ENCODE results near the gene LTBR.
A peak's percentile ranks its signal among the peaks of the same experiment; 100 is the strongest.

The LTBR gene

GRCh38 chr12:6369916-6370575 lies 13.9 kb upstream of the LTBR start:
- DNase-seq = no peak

DNA sequence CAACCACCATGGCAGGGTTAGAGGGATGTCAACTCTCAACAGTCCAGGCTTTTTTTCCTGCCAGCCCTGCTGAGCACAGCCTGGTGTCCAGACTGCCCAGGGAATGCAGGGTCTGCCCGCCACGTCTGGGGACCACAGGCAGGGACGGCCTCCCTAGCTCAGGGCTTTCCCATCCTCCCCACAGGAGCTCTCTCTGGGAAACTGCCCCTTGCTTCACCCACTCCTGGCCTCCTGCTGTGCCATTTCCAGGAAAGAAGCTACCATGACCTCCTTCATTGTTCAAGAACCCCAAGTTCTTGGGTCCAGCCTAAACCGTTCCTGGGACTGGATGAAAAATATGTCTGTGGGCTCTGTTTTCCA lies 13.4 kb upstream of the LTBR start:
- DNase-seq = no peak

GRCh38 chr12:6370994-6371754 lies 12.8 kb upstream of the LTBR start:
- DNase-seq = peak; percentile 99

GRCh38 chr12:6372403-6373003 lies 11.5 kb upstream of the LTBR start:
- DNase-seq = no peak

GRCh38 chr12:6373022-6373787 lies 10.8 kb upstream of the LTBR start:
- DNase-seq = peak; percentile 90

DNA sequence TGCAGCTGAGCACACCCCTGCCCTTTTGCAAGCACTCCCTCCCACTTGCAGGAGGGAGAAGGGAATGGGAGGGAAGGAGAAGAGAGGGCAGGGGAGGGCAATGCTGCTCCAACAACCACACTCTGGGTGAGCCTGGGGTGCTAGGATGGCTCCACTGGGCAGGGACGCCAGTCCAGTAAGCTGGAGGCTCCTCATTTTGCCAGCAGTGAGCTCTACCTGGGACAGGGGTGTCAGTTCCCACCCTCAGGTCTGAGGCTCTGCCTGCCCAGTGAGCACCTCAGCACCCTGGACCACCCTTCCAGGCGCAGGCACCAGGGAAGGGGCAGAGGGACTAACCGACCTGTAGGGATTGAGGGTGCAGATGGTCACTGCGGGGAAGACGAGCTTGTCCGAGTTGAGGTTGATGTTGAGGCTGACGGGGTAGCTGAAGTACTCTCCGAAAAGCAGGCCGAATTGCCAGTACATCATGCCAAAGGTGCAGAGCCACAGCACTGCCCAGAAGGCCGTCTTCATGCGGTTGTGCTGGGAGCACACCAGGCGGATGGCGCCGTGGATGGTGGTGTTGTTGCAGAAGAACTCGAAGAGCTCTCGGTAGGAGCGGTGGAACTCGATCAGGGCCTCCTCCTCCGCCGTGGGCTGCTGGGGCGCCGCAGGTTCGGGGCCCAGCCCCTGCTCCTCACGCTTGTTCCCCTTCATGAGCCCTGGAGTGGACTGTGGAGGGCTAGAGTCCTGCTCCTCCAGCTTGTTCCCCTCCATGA lies 9.8 kb upstream of the LTBR start:
- no peak for DNase-seq

- no peak for DNase-seq
Measured at GRCh38 chr12:6374786-6375160, 9.2 kb upstream of the LTBR start.

GRCh38 chr12:6375269-6376078 lies 8.5 kb upstream of the LTBR start, which contains the start of gene SCNN1A:
Gene SCNN1A, minus strand, starts transcription at chr12:6375563. Its CDS starts 780 bp downstream, at chr12:6374783.
- no peak for DNase-seq

DNA sequence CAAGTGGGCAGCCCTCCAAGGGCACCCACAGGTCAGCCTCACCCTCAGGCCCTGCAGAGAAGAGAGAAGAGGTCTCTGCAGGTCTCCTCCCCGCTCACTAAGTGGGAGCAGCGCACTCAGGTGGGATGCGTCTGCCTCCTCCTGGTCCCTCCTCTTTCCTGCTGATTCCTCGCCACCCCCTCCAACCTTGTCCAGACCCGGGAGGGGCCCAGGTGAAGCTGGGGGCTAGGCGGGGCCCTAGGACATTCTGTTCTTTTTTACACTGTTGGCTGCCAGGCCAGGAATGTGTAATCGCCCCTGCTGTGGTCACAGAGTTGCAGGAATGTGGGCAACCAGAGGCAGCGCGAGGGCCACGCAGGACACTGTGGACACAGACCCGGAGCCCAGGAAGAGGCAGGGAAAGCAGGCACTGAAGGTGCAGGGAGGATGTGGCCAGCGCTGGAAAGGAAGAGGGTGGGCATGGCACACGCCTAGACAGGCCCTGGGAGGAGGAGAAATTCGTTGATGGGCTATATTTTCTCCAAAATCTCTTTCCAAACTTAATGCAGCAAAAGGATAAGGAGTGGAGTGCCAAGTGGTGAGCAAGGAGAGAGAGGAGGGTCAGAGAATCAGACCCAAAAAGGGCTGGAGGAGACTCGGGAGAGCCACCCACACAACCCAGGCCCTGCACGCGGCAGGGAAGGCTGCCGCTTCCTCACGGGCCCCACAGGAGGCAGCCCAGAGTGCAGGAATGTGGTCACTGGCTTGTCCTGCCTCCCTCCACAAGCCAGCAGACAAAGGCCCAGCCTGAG lies 7.7 kb upstream of the LTBR start:
- no peak for DNase-seq

DNA sequence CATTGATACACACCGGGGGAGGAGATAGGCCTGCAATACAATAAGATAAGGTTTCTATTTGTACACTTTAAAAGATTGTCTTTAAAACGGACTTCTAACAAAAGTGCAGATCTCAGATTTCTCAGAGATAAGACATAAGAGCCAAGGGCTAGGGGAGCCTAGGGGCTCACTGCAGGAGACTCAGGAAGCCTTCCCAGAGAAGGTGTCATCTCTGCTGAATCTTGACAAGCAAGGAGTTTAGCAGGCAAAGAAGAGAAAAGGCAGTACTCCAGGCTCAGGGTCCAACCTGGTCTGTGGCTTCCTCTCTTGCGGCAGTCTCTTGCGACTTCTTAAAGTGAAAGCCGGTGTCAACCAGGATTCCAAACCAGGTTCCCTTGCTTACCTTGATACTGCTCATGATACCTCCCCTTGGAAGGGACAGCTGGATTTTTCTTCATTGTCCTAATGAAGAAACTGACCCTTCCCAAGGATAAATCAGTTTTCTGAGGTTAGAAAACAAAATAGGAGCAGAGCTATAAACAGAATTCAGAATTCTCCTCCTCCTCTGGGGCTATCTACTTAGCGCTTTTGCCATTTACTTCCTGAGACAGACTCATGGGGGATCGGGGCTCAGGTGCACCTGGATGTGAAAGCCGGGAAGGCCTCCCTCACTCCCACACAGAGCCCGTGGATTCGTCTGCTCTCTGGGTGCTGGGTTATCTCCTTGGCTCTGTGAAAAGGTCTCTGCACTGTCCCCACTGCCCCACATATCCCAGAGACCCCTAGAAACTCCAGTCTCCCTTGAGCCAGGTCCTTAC lies 6.9 kb upstream of the LTBR start:
- no peak for DNase-seq

DNA sequence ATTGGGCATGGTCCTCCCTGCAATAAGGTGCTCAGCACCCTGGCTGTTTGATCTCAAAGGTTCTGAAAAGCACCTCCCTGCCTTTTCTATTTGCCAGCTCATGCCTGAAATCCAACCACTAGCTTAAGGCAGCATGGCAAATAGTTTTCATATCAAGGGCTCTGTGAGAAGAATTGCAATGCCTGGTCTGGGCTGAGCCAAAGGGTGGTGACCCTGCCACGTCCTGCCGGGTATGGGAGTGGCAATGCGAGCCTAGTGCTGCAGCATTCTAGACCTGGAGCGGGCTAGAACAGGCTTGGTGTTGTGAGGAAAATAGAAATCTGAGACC lies 6.3 kb upstream of the LTBR start:
- DNase-seq = no peak

GRCh38 chr12:6378709-6379472 lies 5.1 kb upstream of the LTBR start:
- DNase-seq = no peak

DNA sequence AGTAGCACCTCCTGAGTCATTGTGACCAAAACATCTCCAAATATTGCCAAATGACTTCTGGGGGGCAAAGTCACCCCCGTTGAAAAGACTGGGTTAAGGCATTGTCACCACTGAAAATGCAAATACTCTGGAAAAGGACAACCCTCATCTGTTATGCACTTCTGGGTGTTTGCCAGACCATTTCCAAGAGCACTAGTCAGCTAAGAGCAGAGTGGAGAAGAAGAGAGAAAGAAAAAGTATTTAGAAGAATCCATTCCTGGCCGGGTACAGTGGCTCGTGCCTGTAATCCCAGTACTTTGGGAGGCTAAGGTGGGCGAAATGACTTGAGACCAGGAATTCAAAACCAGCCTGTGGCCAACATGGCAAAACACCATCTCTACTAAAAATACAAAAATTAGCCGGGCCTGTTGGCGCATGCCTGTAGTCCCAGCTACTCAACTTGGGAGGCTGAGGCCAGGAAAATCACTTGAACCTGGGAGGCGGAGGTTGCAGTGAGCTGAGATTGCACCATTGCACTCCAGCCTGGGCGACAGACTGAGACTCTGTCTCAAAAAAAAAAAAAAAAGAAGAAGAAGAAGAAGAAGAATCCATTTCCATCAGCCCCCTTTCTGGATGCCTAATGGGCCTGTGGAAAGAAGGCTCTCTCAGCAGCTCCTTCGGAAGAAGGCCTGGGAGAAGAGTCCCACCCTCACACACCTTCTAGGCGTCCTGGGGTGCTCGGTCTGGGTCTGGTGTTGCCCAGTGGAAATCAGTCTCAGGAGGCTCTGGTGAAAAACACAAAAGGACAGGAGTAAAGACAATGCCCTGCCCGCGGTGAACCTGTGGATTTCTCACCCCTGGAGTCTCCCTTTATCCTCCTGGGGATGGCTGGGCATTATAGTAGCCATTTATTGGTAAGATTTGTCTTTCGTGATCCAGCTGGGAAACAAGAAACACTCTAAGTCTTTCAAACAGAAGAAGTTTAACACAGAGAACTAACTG lies 3.5 kb upstream of the LTBR start:
- no peak for DNase-seq

- no peak for DNase-seq
Measured at GRCh38 chr12:6382371-6382770, 1.6 kb upstream of the LTBR start.

DNA sequence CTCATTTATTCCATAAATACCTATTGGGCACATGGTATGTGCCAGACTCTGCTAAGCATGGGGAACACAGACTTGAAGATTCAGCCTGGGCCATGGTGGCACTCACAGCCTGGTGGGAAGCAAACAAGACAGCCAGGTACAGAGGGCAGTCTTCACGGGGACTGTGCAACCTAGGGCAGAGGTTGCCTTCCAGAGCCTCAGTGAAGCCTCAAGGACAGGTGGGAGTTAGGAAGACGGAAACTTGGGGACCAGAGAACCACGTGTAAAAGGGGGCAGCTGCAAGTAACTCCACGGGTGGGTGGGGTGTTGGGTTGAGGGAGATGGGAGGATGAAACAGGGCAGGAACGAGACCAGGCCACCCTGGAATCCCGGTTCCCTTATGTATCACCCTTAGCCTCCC lies 980 bp upstream of the LTBR start:
- no peak for DNase-seq

- DNase-seq = no peak
Measured at GRCh38 chr12:6384499-6385436, 806 bp downstream of the LTBR start.

DNA sequence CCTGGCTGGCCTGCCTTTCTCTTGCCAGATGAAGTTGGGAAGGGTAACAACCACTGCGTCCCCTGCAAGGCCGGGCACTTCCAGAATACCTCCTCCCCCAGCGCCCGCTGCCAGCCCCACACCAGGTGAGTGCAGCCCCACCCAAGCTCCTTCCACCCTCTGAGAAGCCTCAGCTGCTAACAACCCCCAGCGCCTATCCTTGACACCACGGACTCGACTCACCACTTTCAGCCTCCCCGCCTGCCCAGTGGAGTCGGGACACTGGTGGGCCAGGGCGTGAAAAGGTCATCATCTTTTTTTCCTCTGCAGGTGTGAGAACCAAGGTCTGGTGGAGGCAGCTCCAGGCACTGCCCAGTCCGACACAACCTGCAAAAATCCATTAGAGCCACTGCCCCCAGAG lies 2.1 kb downstream of the LTBR start:
- DNase-seq = no peak
